Activated CD4-positive, alpha-beta T cell treated with anti-CD3 and anti-CD28 coated beads, Interleukin-2, amount 10 ng/mL, durations not matched to agents 7 days and 5 days (primary cell): ENCODE measurements around the gene DAPK1. TPM values are rescaled to one million over a fixed set of nuclear protein-coding genes. Genes with fewer than 3 reads are reported as not detected.

ENCODE experiments used
- CTCF ChIA-PET: fragments of 350-600 bp; sonication (Branson Sonifier 250); formaldehyde crosslinking; loops from one replicate; lab custom pipeline; 2021; ENCODE audit warnings: antibody characterized with exemption; lab: Charles Lee
- POLR2A ChIA-PET: fragments of 350-600 bp; sonication (Branson Sonifier 250); formaldehyde crosslinking; loops from one replicate; lab custom pipeline; 2021; ENCODE audit warnings: antibody characterized with exemption; lab: Charles Lee
- DNase-seq: peaks from one replicate; pipeline ENCODE4 v3.0.0-alpha.2; 2020
- H3K27ac Mint-ChIP-seq: one replicate; pipeline ENCODE4 v1.8.0; 2021; ENCODE audit warnings: mild to moderate bottlenecking, moderate library complexity, mixed read lengths
- H3K27me3 Mint-ChIP-seq: one replicate; pipeline ENCODE4 v1.8.0; 2021; ENCODE audit warnings: mixed read lengths
- H3K36me3 Mint-ChIP-seq: one replicate; pipeline ENCODE4 v1.8.0; 2021; ENCODE audit warnings: low read depth, mixed read lengths
- H3K4me1 Mint-ChIP-seq: one replicate; pipeline ENCODE4 v1.8.0; 2021; ENCODE audit warnings: mixed read lengths
- H3K4me3 Mint-ChIP-seq: one replicate; pipeline ENCODE4 v1.8.0; 2021; ENCODE audit warnings: mild to moderate bottlenecking, moderate library complexity, mixed read lengths
- H3K9me3 Mint-ChIP-seq: one replicate; pipeline ENCODE4 v1.8.0; 2021; ENCODE audit warnings: mixed read lengths
- total RNA-seq, 2 experiments: library from RNA; stranded (reverse); gene quantifications; one replicate each; pipeline ENCODE4 v1.2.3, GENCODE V29; 2021

The DAPK1 gene
- total RNA-seq, 2 experiments from 2014 or later = 0.30 to 0.35 TPM

DNA sequence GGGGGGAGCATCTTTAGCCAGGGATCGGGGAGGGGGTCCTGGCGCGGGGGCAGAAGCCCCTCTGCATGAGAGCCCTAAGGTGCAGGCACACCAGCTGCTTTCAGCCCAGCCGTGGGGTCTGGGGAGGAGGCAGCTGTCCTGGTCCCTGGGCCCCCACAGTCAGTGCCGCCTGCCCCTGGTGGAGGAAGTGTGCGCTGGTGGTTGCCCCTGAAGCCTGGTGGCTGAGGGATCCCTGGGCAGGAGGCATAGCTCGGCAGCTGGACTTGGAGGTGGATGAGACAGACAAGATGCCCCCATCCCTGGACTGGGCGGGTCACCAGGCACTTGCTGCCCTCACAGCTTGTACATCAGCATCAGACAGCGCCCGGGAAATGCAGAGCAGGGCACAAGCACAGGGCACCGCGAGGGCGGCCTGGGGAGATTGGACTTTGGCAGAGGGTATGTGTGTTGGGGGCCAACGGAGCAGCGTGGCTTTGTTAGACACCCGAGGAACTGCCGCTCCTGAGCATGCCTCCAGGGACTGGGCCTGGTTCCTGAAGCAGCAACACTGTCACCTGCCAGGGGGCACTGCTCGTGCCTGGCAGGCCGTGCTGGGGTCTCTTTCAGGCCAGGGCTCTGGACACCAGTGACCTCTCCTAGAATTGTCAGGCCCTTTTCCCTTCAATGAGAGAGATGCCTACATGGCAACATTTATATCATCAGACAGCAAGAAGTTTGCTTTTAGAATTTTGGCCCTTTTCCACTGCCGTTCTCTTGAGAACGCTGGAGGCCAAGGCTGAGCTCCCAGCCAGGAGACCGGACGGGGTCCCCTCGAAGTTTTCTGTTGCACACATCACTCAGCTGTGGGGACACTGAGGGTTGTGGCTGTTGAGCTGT, 186.3 kb downstream of the DAPK1 start:
- peaks cover 2% of the 10 kb centered on the region for H3K27me3 Mint-ChIP-seq
- H3K4me3 Mint-ChIP-seq = no peak overlapping the region
- H3K36me3 Mint-ChIP-seq = no peaks in the 10 kb centered on the region
- no peaks in the 10 kb centered on the region for H3K9me3 Mint-ChIP-seq
- peaks cover 28% of the 10 kb centered on the region for H3K4me1 Mint-ChIP-seq
- ChIA-PET CTCF (interaction anchor here (0.5 kb wide), 1 partner anchor 293 kb away, joined by 4 read pairs; no protein-coding TSS in a partner anchor), POLR2A (no interaction called here)
- DNase-seq = no peak
- no peak overlapping the region for H3K27ac Mint-ChIP-seq

DNA sequence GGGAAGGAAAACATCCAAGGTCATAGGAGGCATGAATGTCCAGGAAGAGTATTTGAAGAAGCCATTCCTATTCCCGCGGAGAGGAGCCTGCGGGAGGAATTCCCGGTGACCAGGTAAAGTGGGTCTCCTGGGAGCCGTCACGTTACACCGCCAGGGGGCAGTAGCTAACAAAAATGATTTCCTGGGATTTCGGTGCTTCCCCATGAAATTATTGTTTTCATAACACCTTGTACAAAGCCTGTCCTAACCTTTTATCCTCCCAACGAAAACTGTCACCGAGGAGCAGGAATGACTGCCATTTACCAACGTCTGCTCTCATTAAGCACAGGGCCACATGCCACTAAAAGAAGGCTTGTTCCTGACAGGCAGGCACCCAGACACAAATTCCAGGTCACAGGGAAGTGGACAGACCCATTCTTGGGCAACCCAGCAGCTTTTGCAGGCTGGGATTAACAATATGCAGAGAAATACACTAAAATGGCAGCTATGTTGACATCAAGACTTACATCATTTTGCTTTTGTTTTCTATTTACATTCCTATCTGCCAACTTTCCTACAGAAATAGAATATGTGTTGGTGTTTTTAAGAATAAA, 187.1 kb downstream of the DAPK1 start:
- Mint-ChIP-seq H3K36me3 (no peaks in the 10 kb centered on the region), H3K9me3 (no peaks in the 10 kb centered on the region), H3K27me3 (peaks cover 2% of the 10 kb centered on the region), H3K27ac (no peak overlapping the region), H3K4me3 (no peak overlapping the region), H3K4me1 (peaks cover 28% of the 10 kb centered on the region)
- POLR2A ChIA-PET = no interaction called here
- CTCF ChIA-PET = no interaction called here
- DNase-seq = no peak

DNA sequence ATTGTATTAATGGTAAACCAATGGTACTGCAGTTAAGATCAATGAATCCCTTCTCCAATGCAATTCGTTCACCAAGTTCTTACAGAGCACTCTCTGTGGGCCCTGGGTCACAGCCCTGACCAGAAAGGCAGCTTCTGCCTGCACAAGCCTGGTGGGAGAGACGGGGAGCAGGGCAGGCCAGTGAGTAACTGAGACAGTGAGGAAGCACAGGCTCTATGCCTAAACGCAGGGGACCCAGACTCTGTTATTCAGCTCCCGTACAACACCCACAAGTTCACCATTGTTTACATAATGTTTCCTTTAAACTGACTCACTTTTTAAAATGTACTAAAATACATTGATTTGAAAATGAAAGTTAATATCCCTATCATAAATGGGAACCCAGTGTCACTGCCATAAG, 187.8 kb downstream of the DAPK1 start:
- POLR2A ChIA-PET = no interaction called here
- Mint-ChIP-seq H3K4me3 (no peak overlapping the region), H3K4me1 (peaks cover 28% of the 10 kb centered on the region), H3K27me3 (peaks cover 4% of the 10 kb centered on the region), H3K27ac (peak overlapping the region; percentile 60), H3K9me3 (no peaks in the 10 kb centered on the region), H3K36me3 (no peaks in the 10 kb centered on the region)
- CTCF ChIA-PET = no interaction called here
- DNase-seq = no peak

DNA sequence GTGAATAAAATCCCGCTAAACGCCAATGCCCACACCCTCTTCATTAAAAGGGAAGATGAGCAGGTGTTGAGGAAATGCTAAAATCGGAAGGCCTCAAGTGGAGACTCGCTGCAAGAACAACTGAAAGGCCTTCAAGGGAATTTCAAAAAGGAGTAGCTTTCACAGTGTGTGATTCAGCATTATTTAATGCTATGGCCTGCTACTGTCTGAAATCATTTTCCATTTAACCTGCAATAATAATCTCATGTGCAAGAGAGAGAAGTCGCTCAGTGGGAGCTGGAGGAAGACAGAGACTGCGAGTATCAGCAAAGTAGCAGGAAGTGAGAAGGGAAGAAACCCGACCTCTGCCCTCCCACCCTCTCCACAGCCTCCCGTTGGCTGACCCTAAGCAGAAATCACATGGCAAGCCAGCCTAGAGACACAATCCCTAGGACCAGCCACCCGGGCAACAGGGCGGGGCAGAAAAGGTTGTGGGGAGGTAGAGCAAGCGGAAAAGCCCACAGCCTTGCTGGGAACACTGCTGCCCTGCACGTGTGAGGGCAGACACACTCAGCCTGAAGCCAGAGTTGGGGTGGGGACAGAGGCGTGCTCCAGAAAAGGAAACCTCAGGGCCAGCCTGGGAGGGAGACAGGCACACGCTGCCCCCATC, 188.3 kb downstream of the DAPK1 start:
- peak overlapping the region; percentile 60 for H3K27ac Mint-ChIP-seq
- H3K9me3 Mint-ChIP-seq = no peaks in the 10 kb centered on the region
- peaks cover 3% of the 10 kb centered on the region for H3K36me3 Mint-ChIP-seq
- ChIA-PET POLR2A (no interaction called here), CTCF (no interaction called here)
- H3K27me3 Mint-ChIP-seq = peaks cover 7% of the 10 kb centered on the region
- no peak overlapping the region for H3K4me3 Mint-ChIP-seq
- peaks cover 28% of the 10 kb centered on the region for H3K4me1 Mint-ChIP-seq
- no peak for DNase-seq

DNA sequence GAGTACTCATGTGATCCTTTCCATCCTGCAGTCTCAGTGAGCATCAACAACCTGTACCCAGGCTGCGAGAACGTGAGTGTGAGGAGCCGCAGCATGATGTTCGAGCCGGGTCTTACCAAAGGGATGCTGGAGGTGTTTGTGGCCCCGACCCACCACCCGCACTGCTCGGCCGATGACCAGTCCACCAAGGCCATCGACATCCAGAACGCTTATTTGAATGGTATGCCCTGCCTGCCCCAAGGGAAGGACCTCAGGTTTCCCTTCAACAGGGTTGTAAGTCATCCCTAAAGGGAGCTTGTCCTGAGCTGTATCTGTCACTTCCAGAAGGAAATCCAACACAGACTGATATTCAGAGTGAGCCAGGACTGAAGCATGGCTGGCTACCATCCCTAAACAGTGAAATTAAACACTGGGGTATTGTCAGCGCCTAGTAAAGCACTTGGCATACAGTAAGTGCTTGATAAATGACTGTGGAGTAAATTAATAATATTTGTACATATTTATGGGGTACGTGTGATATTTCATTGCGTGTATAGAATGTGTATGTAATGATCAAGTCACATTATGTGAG, 188.9 kb downstream of the DAPK1 start:
- no peaks in the 10 kb centered on the region for H3K9me3 Mint-ChIP-seq
- peaks cover 7% of the 10 kb centered on the region for H3K27me3 Mint-ChIP-seq
- H3K36me3 Mint-ChIP-seq = peaks cover 3% of the 10 kb centered on the region
- DNase-seq = no peak
- POLR2A ChIA-PET = no interaction called here
- no peak overlapping the region for H3K4me3 Mint-ChIP-seq
- peak overlapping the region; percentile 7 for H3K27ac Mint-ChIP-seq
- CTCF ChIA-PET = no interaction called here
- H3K4me1 Mint-ChIP-seq = peaks cover 28% of the 10 kb centered on the region

DNA sequence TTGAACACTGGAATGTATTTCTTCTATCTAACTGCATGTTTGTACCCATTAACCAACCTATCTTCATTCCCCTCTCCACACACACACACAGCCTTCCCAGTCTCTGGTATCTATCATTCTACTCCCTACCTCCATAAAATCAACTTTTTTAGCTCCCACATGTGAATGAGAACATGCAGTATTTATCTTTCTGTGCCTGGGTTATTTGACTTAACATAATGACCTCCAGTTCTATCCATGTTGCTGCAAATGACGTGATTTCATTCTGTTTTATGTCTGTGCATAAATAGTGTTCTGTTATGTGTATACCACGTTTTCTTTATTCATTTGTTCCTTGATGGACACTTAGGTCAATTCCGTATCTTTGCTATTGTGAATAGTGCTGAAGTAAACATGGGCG, 189.5 kb downstream of the DAPK1 start:
- Mint-ChIP-seq H3K27ac (no peak overlapping the region), H3K4me3 (no peak overlapping the region), H3K27me3 (peaks cover 7% of the 10 kb centered on the region), H3K9me3 (no peaks in the 10 kb centered on the region), H3K36me3 (peaks cover 3% of the 10 kb centered on the region), H3K4me1 (peaks cover 26% of the 10 kb centered on the region)
- DNase-seq = no peak
- CTCF ChIA-PET = no interaction called here
- POLR2A ChIA-PET = no interaction called here

DNA sequence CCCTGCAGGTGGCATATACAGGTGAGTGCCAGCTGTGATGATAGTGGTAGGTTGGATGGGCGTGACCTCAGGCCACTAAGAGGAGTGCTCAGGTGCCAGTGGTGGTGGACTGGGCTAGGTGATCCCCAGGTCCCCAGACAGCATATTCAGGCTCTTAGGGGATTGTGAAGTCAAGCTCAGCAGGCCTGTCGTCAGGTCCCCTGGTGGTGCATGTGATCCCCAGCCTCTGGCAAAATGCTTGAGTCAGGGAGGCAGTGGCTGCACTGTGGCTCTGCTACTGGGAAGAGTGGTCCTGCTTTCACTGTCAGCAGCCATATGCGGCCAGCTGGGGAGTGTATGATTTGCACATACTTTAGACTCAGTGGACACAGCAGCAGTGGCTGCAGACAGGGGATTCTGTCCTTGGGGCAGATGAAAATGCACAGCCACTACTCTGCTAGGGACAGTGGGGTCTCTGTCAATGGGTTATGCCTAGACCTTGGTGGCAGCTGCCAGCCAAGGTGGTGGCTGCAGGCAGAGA, 196.6 kb downstream of the DAPK1 start:
- H3K4me1 Mint-ChIP-seq = peaks cover 2% of the 10 kb centered on the region
- no peak for DNase-seq
- H3K27me3 Mint-ChIP-seq = peaks cover 9% of the 10 kb centered on the region
- POLR2A ChIA-PET = no interaction called here
- H3K36me3 Mint-ChIP-seq = peaks cover 4% of the 10 kb centered on the region
- no peak overlapping the region for H3K4me3 Mint-ChIP-seq
- H3K27ac Mint-ChIP-seq = no peak overlapping the region
- CTCF ChIA-PET = no interaction called here
- peaks cover 10% of the 10 kb centered on the region for H3K9me3 Mint-ChIP-seq

DNA sequence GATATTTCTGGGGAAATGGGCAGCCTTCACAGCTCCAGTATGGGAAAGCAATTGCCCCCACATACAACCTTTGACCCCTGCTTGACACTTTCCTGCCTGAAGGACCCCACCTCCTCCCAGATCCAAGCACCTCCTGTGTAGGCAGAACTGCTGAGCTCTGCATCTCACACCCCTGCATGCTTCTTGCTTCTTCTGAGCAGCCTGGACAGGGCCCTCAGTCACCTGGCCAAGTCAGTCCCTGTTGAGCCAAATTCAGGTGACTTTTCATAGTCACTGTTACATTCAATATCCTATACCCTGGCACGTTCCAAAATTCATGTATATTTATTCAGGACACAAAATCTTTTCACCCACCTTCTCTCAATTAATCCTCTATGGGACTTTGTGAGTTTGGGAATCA, 197.9 kb downstream of the DAPK1 start:
- H3K27ac Mint-ChIP-seq = no peak overlapping the region
- H3K4me1 Mint-ChIP-seq = peaks cover 2% of the 10 kb centered on the region
- H3K36me3 Mint-ChIP-seq = peaks cover 4% of the 10 kb centered on the region
- CTCF ChIA-PET = no interaction called here
- H3K9me3 Mint-ChIP-seq = peaks cover 10% of the 10 kb centered on the region
- H3K4me3 Mint-ChIP-seq = no peak overlapping the region
- POLR2A ChIA-PET = no interaction called here
- no peak for DNase-seq
- H3K27me3 Mint-ChIP-seq = peaks cover 6% of the 10 kb centered on the region

DNA sequence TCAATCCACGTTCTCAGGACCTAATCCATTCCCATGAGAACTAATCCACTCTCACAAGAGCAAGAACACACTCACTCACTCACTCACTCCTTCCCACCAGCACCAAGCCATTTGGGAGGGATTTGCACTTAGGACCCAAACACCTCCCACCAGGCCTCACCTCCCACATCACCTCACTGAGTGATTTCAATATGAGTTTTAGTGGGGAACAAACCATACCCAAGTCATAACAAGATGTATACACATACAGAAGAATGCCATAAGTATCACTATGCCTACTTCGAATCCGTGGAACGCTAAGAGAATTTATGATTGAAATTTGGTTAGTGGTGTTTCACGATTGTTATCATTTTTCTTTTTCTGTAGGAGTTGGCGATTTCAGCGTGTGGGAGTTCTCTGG, 199.0 kb downstream of the DAPK1 start:
- H3K4me1 Mint-ChIP-seq = peaks cover 2% of the 10 kb centered on the region
- H3K27me3 Mint-ChIP-seq = peaks cover 4% of the 10 kb centered on the region
- H3K27ac Mint-ChIP-seq = no peak overlapping the region
- peaks cover 10% of the 10 kb centered on the region for H3K9me3 Mint-ChIP-seq
- ChIA-PET CTCF (no interaction called here), POLR2A (no interaction called here)
- H3K36me3 Mint-ChIP-seq = peaks cover 1% of the 10 kb centered on the region
- H3K4me3 Mint-ChIP-seq = no peak overlapping the region
- no peak for DNase-seq

DNA sequence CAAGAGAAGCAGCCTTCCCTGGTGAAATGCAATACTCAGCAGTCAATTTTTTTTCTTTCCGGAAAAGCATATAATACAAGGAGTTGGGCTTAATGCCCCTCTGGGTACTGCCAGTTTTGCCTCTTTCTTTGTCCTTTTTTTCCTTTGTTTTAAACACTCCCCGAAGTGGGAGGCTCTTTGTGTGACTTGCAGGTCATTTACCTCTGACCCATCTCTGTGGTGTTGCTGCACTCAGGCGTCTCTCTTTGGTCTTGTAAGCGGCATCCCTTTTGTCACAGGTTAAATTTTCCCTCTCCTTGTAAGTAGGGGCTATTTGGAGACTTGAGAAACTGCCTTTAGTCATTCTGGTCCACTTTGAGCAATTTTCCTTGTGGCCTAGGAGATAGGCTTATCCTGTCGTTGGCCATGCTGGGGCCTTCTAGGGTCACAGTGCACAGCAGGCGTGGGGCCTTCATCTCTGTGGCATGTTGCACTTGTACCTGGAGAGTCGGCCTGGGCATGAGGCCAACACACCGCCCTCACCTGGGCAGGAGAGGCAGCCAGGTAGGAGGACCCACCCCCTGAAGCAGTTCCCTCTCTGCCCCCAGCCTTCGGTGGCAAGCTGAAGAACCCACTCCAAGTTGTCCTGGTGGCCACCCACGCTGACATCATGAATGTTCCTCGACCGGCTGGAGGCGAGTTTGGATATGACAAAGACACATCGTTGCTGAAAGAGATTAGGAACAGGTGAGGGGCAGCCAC, 200.6 kb downstream of the DAPK1 start:
- DNase-seq = no peak
- ChIA-PET CTCF (interaction anchor here (1.1 kb wide), 1 partner anchor 101 kb away, joined by 3 read pairs; no protein-coding TSS in a partner anchor), POLR2A (no interaction called here)
- H3K4me1 Mint-ChIP-seq = peaks cover 6% of the 10 kb centered on the region
- peaks cover 5% of the 10 kb centered on the region for H3K9me3 Mint-ChIP-seq
- no peak overlapping the region for H3K27ac Mint-ChIP-seq
- H3K4me3 Mint-ChIP-seq = no peak overlapping the region
- no peaks in the 10 kb centered on the region for H3K36me3 Mint-ChIP-seq
- H3K27me3 Mint-ChIP-seq = peaks cover 2% of the 10 kb centered on the region

DNA sequence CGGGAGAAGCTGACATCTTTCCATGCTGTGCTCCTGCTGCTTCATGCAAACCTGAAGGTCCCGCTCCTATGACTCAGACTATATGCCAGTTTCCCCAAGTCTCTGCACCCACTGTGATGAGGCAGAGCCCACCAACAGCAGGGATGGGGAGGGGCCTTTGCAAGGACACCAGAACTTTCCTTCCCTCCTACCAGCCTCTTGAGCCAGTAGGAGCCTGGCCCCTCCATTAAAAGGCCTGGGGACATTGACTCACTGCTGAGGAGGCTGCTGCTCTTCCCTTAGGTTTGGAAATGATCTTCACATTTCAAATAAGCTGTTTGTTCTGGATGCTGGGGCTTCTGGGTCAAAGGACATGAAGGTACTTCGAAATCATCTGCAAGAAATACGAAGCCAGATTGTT, 202.2 kb downstream of the DAPK1 start:
- Mint-ChIP-seq H3K9me3 (no peaks in the 10 kb centered on the region), H3K27ac (no peak overlapping the region), H3K4me1 (peaks cover 6% of the 10 kb centered on the region), H3K36me3 (no peaks in the 10 kb centered on the region), H3K27me3 (peaks cover 2% of the 10 kb centered on the region), H3K4me3 (no peak overlapping the region)
- ChIA-PET CTCF (no interaction called here), POLR2A (no interaction called here)
- DNase-seq = no peak

DNA sequence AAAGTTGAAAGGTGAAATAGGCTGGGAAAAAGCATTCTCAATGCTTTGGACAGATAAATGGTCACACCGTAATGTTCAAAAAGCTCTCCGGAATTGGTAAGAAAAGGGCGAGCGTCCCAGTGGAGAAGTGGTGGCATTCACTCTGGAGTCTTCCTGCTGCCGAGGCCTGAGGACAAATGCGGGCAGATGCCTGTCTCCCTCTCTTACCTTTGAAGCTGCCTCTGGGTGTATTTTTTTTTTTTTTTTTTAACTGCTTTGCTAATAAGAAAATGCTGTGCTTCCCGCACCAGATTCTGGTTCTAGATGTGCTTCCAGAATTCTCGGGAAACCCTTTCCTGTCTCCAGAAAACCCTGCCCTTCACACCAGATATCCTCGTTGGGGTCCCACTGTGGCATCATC, 203.8 kb downstream of the DAPK1 start:
- Mint-ChIP-seq H3K27ac (no peak overlapping the region), H3K4me3 (no peak overlapping the region), H3K36me3 (no peaks in the 10 kb centered on the region), H3K4me1 (peaks cover 6% of the 10 kb centered on the region), H3K9me3 (no peaks in the 10 kb centered on the region), H3K27me3 (peaks cover 5% of the 10 kb centered on the region)
- POLR2A ChIA-PET = no interaction called here
- CTCF ChIA-PET = no interaction called here
- DNase-seq = no peak
